Lower lobe of right lung (tissue), 2 donors: Measurements from ENCODE around the gene CEMIP. TPM values are rescaled to one million over a fixed set of nuclear protein-coding genes. Genes with fewer than 3 reads are reported as not detected.
A peak's percentile ranks its signal among the peaks of the same experiment; 100 is the strongest.

ENCODE experiments used
- ATAC-seq, 2 donors: fragments of 200-7000 bp; cut with Tn5 transposase; one replicate each; pipeline ENCODE4 v1.9.1; 2020 to 2022; ENCODE audit warnings: mild to moderate bottlenecking in 2 of 2, moderate library complexity in 2 of 2
- DNase-seq: peaks from one replicate; pipeline ENCODE4 v3.0.0-alpha.2; 2020
- H3K27ac ChIP-seq: fragments of 200-600 bp; one replicate; pipeline ENCODE4 v1.8.0; 2022
- H3K27me3 ChIP-seq: fragments of 200-600 bp; one replicate; pipeline ENCODE4 v1.8.0; 2022; ENCODE audit warnings: low read depth
- H3K36me3 ChIP-seq: fragments of 200-600 bp; one replicate; pipeline ENCODE4 v1.8.0; 2022; ENCODE audit warnings: mild to moderate bottlenecking
- H3K4me1 ChIP-seq: fragments of 200-600 bp; one replicate; pipeline ENCODE4 v1.8.0; 2022
- H3K4me3 ChIP-seq: fragments of 200-600 bp; one replicate; pipeline ENCODE4 v1.8.0; 2022; ENCODE audit warnings: mild to moderate bottlenecking
- H3K9me3 ChIP-seq: fragments of 200-600 bp; one replicate; pipeline ENCODE4 v1.8.0; 2022
- intact Hi-C: fragments of 100-400 bp; cut with DNase I; formaldehyde crosslinking; loops from one replicate; pipeline ENCODE4 v1.11.0; 2022
- total RNA-seq: library from RNA; stranded (reverse); fragmentation: NEBNext Ultra II Directional; extraction: Animal tissue kit (Norgen Biotek cat#: 25700); gene quantifications from one replicate; pipeline ENCODE4 v1.2.1, GENCODE V29; 2021
- TF ChIP-seq, protein P1 (sequence below): fragments of 200-600 bp; IDR thresholded peaks from one replicate; pipeline ENCODE4 v1.8.0; 2022; ENCODE audit warnings: antibody characterized with exemption, mild to moderate bottlenecking
- donor health status: DM: no; HTN: yes; CAD: no; lungs with severe emphysema.

The CEMIP gene
- total RNA-seq, 1 donor from 2014 or later = 7.3 TPM

DNA sequence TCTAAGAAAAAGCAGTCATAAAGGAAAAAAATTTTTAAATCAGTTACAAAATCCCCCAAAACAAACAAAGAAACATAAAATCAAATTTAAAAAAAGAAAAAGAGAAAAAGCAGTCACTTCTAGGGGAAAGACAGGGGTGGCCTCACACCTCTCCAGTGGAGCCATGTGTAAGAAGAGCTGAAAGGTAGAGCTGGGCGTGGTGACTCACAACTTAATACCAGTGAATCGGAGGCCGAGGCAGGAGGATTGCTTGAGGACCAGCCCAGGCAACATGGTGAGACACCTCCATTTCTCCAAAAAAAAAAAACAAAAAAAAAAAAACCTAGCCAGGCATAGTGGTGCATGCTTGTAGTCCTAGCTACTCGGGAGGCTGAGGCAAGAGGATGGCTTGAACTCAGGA is 195.7 kb downstream of the CEMIP start:
- H3K4me3 ChIP-seq = no peak overlapping the region
- DNase-seq (no peak), ATAC-seq (no peak)
- intact Hi-C loops = loop anchor here (10.0 kb wide), 1 partner anchor 520 kb away; no protein-coding TSS in a partner anchor
- TF ChIP-seq, protein P1, sequence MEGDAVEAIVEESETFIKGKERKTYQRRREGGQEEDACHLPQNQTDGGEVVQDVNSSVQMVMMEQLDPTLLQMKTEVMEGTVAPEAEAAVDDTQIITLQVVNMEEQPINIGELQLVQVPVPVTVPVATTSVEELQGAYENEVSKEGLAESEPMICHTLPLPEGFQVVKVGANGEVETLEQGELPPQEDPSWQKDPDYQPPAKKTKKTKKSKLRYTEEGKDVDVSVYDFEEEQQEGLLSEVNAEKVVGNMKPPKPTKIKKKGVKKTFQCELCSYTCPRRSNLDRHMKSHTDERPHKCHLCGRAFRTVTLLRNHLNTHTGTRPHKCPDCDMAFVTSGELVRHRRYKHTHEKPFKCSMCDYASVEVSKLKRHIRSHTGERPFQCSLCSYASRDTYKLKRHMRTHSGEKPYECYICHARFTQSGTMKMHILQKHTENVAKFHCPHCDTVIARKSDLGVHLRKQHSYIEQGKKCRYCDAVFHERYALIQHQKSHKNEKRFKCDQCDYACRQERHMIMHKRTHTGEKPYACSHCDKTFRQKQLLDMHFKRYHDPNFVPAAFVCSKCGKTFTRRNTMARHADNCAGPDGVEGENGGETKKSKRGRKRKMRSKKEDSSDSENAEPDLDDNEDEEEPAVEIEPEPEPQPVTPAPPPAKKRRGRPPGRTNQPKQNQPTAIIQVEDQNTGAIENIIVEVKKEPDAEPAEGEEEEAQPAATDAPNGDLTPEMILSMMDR = no peak
- H3K27ac ChIP-seq = no peak overlapping the region
- H3K27me3 ChIP-seq = no peaks in the 10 kb centered on the region
- H3K36me3 ChIP-seq = peaks cover 39% of the 10 kb centered on the region
- peaks cover 5% of the 10 kb centered on the region for H3K4me1 ChIP-seq
- H3K9me3 ChIP-seq = no peaks in the 10 kb centered on the region

DNA sequence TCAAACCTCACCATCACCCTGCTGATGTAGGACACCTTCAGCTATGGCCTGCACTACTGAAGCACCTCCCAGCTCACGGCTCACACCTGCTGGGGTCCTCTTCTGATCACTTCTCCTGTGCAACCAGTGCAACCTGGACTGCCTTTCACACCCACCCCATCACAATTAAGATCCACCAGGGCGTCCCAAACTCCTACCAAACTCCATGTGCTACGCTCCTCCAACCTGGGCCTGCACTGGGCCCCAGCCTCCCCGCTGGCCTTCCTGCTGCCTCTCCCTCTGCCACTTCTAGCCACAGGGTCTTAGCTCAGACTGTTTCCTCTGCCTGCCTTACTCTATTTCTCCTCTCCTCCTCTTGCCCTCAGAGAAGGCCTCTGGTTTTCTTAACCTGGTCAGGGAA is 197.7 kb downstream of the CEMIP start:
- TF ChIP-seq, protein P1 = no peak
- intact Hi-C loops = loop anchor here (10.0 kb wide), 1 partner anchor 522 kb away; no protein-coding TSS in a partner anchor
- H3K4me1 ChIP-seq = peaks cover 5% of the 10 kb centered on the region
- H3K36me3 ChIP-seq = peaks cover 52% of the 10 kb centered on the region
- H3K4me3 ChIP-seq = no peak overlapping the region
- peak in 1 of 2 donors; percentile 23 for ATAC-seq
- no peak for DNase-seq
- H3K27me3 ChIP-seq = no peaks in the 10 kb centered on the region
- no peak overlapping the region for H3K27ac ChIP-seq
- no peaks in the 10 kb centered on the region for H3K9me3 ChIP-seq

DNA sequence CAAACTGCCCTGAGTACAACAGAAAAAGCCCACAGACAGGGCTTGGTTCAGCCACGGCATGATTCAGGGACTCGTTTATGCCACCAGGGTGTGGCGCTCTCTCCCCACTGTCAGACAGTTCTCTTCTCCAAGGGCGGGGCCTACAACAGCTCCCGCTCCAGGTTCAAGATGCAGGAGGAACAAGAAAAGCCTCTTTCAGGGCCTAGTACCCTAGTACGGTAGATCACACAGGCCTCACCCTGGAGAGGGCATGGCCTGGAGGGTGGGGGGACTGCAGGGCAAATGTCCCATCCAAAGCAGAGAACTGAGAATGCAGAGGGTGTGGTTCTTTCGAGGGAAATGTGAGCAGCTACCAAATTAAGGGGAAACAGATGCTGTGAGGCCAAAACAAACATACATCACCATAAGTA is 198.5 kb downstream of the CEMIP start:
- DNase-seq (peak; percentile 74), ATAC-seq (peak; percentile 89 to 90)
- H3K36me3 ChIP-seq = peaks cover 58% of the 10 kb centered on the region
- intact Hi-C loops = loop anchor here (10.0 kb wide), 1 partner anchor 523 kb away; no protein-coding TSS in a partner anchor
- peaks cover 5% of the 10 kb centered on the region for H3K4me1 ChIP-seq
- TF ChIP-seq, protein P1 = peak; percentile 73
- H3K4me3 ChIP-seq = no peak overlapping the region
- no peak overlapping the region for H3K27ac ChIP-seq
- no peaks in the 10 kb centered on the region for H3K9me3 ChIP-seq
- no peaks in the 10 kb centered on the region for H3K27me3 ChIP-seq

DNA sequence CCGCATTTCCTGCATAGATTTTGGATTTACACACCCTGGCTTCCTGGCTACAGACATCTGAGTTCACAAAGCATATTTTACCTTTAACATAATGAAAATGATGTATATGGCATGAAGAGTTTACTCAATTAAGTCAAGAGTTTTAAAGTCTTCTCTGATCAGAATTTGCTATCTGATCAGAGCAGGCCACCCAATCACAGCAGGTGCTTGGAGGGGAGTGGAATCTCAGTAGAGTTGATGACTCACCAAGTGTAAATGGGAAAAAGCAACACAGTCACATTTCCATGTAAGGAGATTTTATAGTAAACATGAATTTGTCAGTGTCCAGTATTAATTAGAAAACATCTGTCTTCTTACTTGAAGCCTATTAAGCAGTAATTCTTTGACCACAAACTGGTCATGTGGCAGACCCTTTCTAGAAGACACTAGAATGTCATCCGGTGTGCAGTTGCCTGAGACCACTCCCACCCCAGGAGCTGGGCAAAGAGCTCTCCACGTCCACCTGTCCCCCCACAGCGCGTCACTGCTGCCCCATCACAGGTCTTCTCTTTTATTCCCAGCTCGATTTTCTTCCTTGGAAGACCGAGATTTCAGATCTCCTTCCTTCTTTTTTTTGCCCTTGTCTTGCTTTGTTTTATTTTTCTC is 199.6 kb downstream of the CEMIP start:
- Histone ChIP-seq H3K9me3 (no peaks in the 10 kb centered on the region), H3K27ac (no peak overlapping the region), H3K36me3 (peaks cover 52% of the 10 kb centered on the region), H3K4me1 (peaks cover 8% of the 10 kb centered on the region), H3K4me3 (no peak overlapping the region), H3K27me3 (no peaks in the 10 kb centered on the region)
- no peak for DNase-seq
- ATAC-seq = no peak
- intact Hi-C loops = loop anchor here (10.0 kb wide), 1 partner anchor 524 kb away; no protein-coding TSS in a partner anchor
- TF ChIP-seq, protein P1 = no peak

DNA sequence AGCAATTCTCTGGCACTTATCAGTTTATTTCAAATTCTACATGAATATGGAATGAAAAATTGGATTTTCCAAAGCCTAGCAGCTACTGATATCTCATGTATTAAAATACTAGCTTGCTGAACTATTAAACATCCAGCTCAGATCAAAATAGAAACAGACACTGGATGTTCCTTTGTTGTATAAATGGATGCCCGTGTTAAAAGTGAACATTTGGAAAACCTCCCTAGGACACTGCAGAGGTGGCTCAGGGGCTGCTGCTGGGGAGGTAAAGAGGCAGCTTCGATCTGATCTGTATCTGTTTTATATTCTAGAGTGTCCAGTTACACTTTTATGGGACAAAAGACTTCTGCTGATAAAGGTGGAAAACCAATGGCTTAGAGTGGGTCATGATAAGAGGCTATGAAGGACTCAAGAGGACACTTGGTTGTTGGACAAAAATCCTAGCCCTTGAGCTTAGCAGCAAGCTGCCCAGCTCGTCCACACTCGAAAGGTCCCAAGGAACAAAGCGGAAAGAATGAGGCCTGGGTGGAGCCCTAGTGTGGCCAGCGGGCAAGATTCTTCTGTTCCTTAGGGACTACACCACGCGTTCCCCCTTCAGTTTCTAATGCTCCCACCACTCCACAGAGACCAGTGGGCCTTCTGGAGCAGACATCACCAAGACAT is 200.5 kb downstream of the CEMIP start:
- intact Hi-C loops = loop anchor here (10.0 kb wide), 1 partner anchor 525 kb away; no protein-coding TSS in a partner anchor
- Histone ChIP-seq H3K9me3 (no peaks in the 10 kb centered on the region), H3K4me1 (peaks cover 16% of the 10 kb centered on the region), H3K4me3 (no peak overlapping the region), H3K27ac (no peak overlapping the region), H3K27me3 (no peaks in the 10 kb centered on the region), H3K36me3 (peaks cover 50% of the 10 kb centered on the region)
- no peak for ATAC-seq
- DNase-seq = no peak
- TF ChIP-seq, protein P1 = no peak
